ENCODE data around the gene MAD1L1. TPM values are rescaled to one million over a fixed set of nuclear protein-coding genes. Genes with fewer than 3 reads are reported as not detected.

Gene MAD1L1
- total RNA-seq, 1 experiment from 2014 or later, result 43.8 TPM

DNA sequence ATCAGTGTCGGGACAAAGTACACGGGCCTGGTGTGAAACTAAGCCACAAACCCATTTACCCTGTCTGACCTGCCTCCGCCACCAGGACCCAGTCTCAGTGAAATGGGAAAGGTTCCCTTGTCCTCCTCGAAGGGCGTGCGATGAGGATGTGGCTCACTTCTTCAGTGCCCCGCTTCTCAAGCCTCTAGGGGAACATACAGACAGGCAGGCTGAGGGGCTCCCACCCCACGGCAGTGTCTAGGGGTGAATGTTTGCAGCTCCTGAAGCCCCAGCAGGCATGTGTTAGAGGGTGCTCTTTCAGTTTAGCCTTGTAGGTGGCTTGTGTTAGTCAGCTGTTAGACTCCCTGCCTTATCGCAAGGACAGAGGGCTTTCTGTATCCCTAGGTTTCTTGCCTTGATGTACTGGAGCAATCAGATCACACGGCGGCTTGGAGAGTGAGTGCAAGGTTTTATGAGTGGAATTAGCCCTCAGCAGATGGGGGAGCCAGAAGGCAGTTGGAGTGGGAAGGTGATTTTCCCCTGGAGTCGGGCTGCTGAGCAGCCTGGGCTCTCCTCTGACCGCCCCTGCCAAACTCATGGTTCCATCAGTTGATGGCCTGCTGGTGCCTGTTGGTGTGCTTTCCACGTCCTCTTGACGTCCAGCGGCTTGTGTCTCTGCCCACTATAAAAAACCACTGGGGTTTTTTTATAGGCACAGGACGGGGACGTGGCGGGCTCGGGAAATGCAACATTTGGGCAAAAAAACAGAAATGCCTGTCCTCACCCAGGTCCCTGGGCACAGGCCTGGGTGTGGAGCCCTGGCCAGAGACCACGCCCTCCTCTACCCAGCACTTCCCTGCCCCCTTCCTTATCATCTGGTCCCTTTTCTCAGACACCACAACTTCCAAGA, 10.0 kb upstream of the MAD1L1 start (continued):
- TF ChIP-seq, protein P1, sequence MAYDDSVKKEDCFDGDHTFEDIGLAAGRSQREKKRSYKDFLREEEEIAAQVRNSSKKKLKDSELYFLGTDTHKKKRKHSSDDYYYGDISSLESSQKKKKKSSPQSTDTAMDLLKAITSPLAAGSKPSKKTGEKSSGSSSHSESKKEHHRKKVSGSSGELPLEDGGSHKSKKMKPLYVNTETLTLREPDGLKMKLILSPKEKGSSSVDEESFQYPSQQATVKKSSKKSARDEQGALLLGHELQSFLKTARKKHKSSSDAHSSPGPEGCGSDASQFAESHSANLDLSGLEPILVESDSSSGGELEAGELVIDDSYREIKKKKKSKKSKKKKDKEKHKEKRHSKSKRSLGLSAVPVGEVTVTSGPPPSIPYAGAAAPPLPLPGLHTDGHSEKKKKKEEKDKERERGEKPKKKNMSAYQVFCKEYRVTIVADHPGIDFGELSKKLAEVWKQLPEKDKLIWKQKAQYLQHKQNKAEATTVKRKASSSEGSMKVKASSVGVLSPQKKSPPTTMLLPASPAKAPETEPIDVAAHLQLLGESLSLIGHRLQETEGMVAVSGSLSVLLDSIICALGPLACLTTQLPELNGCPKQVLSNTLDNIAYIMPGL (CRISPR knock-in tag; IDR thresholded peaks at IDR 0.05), result no peak
- TF ChIP-seq, protein P2, sequence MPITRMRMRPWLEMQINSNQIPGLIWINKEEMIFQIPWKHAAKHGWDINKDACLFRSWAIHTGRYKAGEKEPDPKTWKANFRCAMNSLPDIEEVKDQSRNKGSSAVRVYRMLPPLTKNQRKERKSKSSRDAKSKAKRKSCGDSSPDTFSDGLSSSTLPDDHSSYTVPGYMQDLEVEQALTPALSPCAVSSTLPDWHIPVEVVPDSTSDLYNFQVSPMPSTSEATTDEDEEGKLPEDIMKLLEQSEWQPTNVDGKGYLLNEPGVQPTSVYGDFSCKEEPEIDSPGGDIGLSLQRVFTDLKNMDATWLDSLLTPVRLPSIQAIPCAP (CRISPR knock-in tag; IDR thresholded peaks at IDR 0.05), result no peak
- TF ChIP-seq SP1 (CRISPR knock-in tag; conservative IDR thresholded peaks at IDR 0.05) (no peak), ZNF232 (CRISPR knock-in tag; IDR thresholded peaks at IDR 0.05) (no peak), NR1H2 (CRISPR knock-in tag; IDR thresholded peaks at IDR 0.05) (no peak), FOXP1 (CRISPR knock-in tag; IDR thresholded peaks at IDR 0.05; ENCODE audit: borderline replicate concordance) (no peak), TEAD1 (CRISPR knock-in tag; IDR thresholded peaks at IDR 0.05) (no peak), EMX1 (CRISPR knock-in tag; IDR thresholded peaks at IDR 0.05) (no peak)
- TF ChIP-seq, protein P3, sequence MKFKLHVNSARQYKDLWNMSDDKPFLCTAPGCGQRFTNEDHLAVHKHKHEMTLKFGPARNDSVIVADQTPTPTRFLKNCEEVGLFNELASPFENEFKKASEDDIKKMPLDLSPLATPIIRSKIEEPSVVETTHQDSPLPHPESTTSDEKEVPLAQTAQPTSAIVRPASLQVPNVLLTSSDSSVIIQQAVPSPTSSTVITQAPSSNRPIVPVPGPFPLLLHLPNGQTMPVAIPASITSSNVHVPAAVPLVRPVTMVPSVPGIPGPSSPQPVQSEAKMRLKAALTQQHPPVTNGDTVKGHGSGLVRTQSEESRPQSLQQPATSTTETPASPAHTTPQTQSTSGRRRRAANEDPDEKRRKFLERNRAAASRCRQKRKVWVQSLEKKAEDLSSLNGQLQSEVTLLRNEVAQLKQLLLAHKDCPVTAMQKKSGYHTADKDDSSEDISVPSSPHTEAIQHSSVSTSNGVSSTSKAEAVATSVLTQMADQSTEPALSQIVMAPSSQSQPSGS (CRISPR knock-in tag; IDR thresholded peaks at IDR 0.05; ENCODE audit: borderline replicate concordance, low read depth), result no peak
- TF ChIP-seq, protein P4, sequence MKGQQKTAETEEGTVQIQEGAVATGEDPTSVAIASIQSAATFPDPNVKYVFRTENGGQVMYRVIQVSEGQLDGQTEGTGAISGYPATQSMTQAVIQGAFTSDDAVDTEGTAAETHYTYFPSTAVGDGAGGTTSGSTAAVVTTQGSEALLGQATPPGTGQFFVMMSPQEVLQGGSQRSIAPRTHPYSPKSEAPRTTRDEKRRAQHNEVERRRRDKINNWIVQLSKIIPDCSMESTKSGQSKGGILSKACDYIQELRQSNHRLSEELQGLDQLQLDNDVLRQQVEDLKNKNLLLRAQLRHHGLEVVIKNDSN (CRISPR knock-in tag; IDR thresholded peaks at IDR 0.05), result no peak

DNA sequence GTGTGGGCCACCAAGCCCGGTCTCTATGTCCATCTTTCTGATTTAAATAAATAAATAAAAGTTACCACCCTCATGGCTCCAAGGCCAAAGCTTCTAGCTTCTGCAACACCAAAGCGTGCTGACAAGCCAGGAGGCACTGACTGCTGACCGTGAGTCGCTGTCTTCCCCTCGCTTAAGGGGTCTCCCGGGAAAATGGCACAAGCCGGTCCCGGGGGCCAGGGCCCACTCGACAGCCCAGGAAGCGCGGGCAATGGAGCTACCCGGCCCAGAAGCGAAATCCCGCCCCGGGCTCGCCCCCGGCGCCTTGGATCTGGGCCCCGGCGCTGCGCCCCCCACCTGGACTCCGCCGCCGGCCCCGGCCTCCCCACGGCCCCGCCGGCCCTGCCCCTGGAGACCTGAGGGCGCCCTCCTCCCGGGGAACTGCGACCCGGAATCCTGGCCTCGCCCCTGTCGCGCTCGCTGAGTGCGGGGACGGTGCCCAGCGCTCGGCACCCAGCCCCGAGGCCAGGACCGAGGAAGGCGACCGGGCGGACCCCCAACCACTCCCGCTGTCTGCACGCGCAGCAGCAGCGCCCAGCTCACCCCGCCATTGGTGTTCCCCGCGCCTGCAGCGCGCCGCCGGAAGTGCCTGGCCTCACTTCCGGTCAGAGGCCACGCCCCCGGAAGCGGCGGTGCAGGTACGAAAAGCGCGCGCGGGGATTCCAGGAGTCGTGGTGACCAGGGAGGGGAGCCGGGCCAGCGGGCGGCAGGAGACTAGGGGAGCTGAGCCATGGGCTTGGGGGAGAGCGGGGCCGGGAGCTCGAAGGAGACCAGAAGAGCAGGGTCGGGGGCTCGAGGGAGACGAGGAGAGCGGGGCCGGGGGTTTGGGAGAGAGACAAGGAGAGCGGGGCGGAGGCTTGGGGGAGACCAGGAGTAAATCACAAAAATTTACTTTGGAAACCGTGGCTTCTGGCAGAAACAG, 9.1 kb upstream of the MAD1L1 start, which contains the start of the genes MRM2 and NUDT1:
TSS of gene MRM2 (minus strand) at position 626 of the 961 bp plus-strand sequence. CDS start at position 590, 36 bp downstream.
TSS of gene NUDT1 (plus strand) at position 647 of the 961 bp plus-strand sequence. CDS start 2,349 bp downstream, outside the sequence.
- H3K27ac Mint-ChIP-seq, result peak within 1 kb of the TSS; percentile 75; the same call in 1 of the 2 replicates
- CTCF ChIA-PET, result interaction anchor here (0.5 to 1.8 kb wide), 7 partner anchors 9 to 108 kb away, joined by 3 to 7 read pairs (median 3); partner anchors contain the start of gene MAD1L1
- POLR2A ChIA-PET, result interaction anchor here (1.0 kb wide), 1 partner anchor 9 kb away, joined by 8 read pairs; the partner anchor contains the start of gene MAD1L1
- TF ChIP-seq, protein P5, sequence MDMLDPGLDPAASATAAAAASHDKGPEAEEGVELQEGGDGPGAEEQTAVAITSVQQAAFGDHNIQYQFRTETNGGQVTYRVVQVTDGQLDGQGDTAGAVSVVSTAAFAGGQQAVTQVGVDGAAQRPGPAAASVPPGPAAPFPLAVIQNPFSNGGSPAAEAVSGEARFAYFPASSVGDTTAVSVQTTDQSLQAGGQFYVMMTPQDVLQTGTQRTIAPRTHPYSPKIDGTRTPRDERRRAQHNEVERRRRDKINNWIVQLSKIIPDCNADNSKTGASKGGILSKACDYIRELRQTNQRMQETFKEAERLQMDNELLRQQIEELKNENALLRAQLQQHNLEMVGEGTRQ (CRISPR knock-in tag; IDR thresholded peaks at IDR 0.05), result peak; percentile 49
- TF ChIP-seq, protein P6, sequence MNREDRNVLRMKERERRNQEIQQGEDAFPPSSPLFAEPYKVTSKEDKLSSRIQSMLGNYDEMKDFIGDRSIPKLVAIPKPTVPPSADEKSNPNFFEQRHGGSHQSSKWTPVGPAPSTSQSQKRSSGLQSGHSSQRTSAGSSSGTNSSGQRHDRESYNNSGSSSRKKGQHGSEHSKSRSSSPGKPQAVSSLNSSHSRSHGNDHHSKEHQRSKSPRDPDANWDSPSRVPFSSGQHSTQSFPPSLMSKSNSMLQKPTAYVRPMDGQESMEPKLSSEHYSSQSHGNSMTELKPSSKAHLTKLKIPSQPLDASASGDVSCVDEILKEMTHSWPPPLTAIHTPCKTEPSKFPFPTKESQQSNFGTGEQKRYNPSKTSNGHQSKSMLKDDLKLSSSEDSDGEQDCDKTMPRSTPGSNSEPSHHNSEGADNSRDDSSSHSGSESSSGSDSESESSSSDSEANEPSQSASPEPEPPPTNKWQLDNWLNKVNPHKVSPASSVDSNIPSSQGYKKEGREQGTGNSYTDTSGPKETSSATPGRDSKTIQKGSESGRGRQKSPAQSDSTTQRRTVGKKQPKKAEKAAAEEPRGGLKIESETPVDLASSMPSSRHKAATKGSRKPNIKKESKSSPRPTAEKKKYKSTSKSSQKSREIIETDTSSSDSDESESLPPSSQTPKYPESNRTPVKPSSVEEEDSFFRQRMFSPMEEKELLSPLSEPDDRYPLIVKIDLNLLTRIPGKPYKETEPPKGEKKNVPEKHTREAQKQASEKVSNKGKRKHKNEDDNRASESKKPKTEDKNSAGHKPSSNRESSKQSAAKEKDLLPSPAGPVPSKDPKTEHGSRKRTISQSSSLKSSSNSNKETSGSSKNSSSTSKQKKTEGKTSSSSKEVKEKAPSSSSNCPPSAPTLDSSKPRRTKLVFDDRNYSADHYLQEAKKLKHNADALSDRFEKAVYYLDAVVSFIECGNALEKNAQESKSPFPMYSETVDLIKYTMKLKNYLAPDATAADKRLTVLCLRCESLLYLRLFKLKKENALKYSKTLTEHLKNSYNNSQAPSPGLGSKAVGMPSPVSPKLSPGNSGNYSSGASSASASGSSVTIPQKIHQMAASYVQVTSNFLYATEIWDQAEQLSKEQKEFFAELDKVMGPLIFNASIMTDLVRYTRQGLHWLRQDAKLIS (CRISPR knock-in tag; IDR thresholded peaks at IDR 0.05; ENCODE audit: borderline replicate concordance), result no peak
- TF ChIP-seq ELF4 (CRISPR knock-in tag; IDR thresholded peaks at IDR 0.05; ENCODE audit: low read depth) (peak; percentile 83; the same call in 1 of the 2 replicates), ETV6 (CRISPR knock-in tag; IDR thresholded peaks at IDR 0.05) (peak; percentile 93; the same call in 1 of the 2 replicates), ATF1 (CRISPR knock-in tag; IDR thresholded peaks at IDR 0.05) (peak; percentile 19; the same call in 1 of the 2 replicates), CBFB (CRISPR knock-in tag; IDR thresholded peaks at IDR 0.05; ENCODE audit: low read depth) (peak; percentile 96; the same call in 1 of the 2 replicates), ZNF671 (CRISPR knock-in tag; IDR thresholded peaks at IDR 0.05) (no peak)
- TF ChIP-seq, protein P7, sequence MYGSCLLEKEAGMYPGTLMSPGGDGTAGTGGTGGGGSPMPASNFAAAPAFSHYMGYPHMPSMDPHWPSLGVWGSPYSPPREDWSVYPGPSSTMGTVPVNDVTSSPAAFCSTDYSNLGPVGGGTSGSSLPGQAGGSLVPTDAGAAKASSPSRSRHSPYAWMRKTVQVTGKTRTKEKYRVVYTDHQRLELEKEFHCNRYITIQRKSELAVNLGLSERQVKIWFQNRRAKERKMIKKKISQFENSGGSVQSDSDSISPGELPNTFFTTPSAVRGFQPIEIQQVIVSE (CRISPR knock-in tag; IDR thresholded peaks at IDR 0.05; ENCODE audit: borderline replicate concordance), result no peak
- TF ChIP-seq, protein P8, sequence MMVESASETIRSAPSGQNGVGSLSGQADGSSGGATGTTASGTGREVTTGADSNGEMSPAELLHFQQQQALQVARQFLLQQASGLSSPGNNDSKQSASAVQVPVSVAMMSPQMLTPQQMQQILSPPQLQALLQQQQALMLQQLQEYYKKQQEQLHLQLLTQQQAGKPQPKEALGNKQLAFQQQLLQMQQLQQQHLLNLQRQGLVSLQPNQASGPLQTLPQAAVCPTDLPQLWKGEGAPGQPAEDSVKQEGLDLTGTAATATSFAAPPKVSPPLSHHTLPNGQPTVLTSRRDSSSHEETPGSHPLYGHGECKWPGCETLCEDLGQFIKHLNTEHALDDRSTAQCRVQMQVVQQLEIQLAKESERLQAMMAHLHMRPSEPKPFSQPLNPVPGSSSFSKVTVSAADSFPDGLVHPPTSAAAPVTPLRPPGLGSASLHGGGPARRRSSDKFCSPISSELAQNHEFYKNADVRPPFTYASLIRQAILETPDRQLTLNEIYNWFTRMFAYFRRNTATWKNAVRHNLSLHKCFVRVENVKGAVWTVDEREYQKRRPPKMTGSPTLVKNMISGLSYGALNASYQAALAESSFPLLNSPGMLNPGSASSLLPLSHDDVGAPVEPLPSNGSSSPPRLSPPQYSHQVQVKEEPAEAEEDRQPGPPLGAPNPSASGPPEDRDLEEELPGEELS (CRISPR knock-in tag; IDR thresholded peaks at IDR 0.05), result peak; percentile 74

More for the DNA sequence above, 9.1 kb upstream of the MAD1L1 start, which contains the start of the genes MRM2 and NUDT1:
- Mint-ChIP-seq H3K4me1 (peaks cover 13% of the 10 kb centered on the region), H3K4me3 (peak within 1 kb of the TSS; percentile 87), H3K9me3 (no peaks in the 10 kb centered on the region), H3K27me3 (ENCODE audit: low read depth) (no peaks in the 10 kb centered on the region), H3K36me3 (peaks cover 31% of the 10 kb centered on the region)
- DNase-seq (ENCODE audit: low spot score) (peak; percentile 87), ATAC-seq (peak; percentile 79)
